IPS-NIHi7 (cell line): ENCODE results near the gene GMDS.

Source experiments
- DNase-seq: peaks from one replicate; pipeline ENCODE4 v3.0.0; 2012; ENCODE audit warnings: mixed read lengths; ENCODE audit errors: extremely low spot score

Gene GMDS

GRCh38 chr6:1651362-1651761 lies 594.0 kb downstream of the GMDS start:
- no peak for DNase-seq

GRCh38 chr6:1645466-1646185 lies 599.8 kb downstream of the GMDS start:
- no peak for DNase-seq

- DNase-seq, result no peak
Measured at GRCh38 chr6:1644516-1645060, 600.8 kb downstream of the GMDS start.

- no peak for DNase-seq
Measured at GRCh38 chr6:1643830-1644445, 601.5 kb downstream of the GMDS start.

- no peak for DNase-seq
Measured at GRCh38 chr6:1643111-1643510, 602.3 kb downstream of the GMDS start.

GRCh38 chr6:1641343-1641885 lies 604.0 kb downstream of the GMDS start:
- DNase-seq, result peak; percentile 65

- no peak for DNase-seq
Measured at GRCh38 chr6:1640476-1640875, 604.9 kb downstream of the GMDS start.

- no peak for DNase-seq
Measured at GRCh38 chr6:1639430-1639829, 606.0 kb downstream of the GMDS start.

- no peak for DNase-seq
Measured at GRCh38 chr6:1636971-1637871, 608.2 kb downstream of the GMDS start.

- no peak for DNase-seq
Measured at GRCh38 chr6:1636272-1636825, 609.1 kb downstream of the GMDS start.

GRCh38 chr6:1635305-1636010 lies 609.9 kb downstream of the GMDS start:
- no peak for DNase-seq

GRCh38 chr6:1634081-1634480 lies 611.3 kb downstream of the GMDS start:
- no peak for DNase-seq

GRCh38 chr6:1633366-1634021 lies 611.9 kb downstream of the GMDS start:
- no peak for DNase-seq

- DNase-seq, result no peak
Measured at GRCh38 chr6:1631251-1631650, 614.2 kb downstream of the GMDS start.

- DNase-seq, result no peak
Measured at GRCh38 chr6:1630771-1631217, 614.6 kb downstream of the GMDS start.

- DNase-seq, result no peak
Measured at GRCh38 chr6:1630212-1630770, 615.1 kb downstream of the GMDS start.

- DNase-seq, result no peak
Measured at GRCh38 chr6:1629316-1629715, 616.1 kb downstream of the GMDS start.

GRCh38 chr6:1627827-1628560 lies 617.4 kb downstream of the GMDS start:
- DNase-seq, result no peak

GRCh38 chr6:1626481-1626880 lies 618.9 kb downstream of the GMDS start:
- no peak for DNase-seq
